GM18861 (cell line): Measurements from ENCODE around the gene OSBPL6.
"Not testable (repeated sequence)": the region's sequence is repeated elsewhere in the genome, so short reads cannot be mapped to it uniquely, and the experiment has no call there.

Experiments used
- ATAC-seq: cut with Tn5 transposase; IDR thresholded peaks from one replicate; pipeline ENCODE4 v1.9.1; 2021; ENCODE audit not compliant: unreplicated experiment

OSBPL6 gene

DNA sequence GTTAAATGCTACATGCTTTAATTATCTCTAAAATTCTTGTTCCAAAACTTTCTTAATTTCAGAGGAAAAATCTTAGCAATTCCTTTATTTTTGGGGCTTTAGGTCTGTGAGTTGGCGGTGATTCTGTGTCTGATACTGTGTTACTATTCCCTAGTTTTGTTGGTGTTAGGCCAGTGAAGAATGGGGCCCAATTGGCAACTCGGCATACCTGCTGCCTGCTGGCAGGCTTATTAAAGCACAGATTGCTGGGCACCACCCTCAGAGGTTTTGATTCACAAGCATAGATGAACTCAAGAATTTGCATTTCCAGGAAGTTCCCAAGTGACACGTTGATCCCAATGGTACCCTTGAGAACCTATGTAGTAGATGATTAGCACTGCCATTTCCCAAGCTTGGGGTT is 101.6 kb downstream of the OSBPL6 start:
- no peak for ATAC-seq

DNA sequence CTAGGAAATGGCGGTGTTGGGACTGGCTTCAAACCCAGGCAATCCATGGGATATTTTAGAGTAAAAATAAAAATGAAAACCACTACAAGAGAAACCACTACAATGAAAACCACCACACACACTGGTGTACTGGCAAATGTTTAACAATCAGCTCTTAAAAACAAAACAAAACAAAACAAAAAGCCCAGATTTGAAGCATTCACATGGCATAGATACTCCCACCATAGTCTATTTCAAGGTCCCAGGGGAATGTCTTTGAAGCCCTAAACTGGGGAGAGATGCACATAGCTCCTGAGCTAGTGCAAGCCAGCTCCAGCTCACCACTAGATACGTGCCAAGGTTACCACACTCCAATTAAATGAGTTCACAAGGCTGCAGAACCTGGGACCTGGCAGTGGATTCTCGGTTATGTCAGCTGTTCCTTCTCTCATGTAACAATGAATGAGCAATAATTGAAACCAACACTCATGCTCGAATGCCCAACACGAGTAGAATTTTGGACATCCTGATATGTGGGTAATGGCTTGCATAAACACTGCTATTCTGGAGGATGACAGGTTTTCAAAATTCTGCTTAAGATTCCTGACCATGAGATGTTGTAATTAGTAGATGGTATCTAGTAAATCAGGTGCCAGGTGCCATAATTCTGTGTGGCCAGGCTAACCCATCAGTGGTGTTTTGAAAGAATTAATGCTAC is 102.2 kb downstream of the OSBPL6 start:
- ATAC-seq = no peak

DNA sequence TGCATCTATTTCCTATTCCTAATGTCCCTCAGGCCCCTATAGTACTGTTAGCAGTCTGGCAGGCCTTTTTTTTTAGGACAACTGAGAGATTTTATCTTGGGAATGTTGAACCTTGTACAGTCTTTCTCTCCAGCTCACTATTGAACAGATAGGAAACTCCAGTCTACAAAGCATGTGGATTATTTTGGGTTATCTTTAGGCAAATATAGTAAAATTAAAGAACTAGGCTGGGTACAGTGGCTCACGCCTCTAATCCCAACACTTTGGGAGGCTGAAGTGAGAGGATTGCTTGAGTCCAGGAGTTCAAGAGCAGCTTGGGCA is 102.7 kb downstream of the OSBPL6 start:
- no peak for ATAC-seq

DNA sequence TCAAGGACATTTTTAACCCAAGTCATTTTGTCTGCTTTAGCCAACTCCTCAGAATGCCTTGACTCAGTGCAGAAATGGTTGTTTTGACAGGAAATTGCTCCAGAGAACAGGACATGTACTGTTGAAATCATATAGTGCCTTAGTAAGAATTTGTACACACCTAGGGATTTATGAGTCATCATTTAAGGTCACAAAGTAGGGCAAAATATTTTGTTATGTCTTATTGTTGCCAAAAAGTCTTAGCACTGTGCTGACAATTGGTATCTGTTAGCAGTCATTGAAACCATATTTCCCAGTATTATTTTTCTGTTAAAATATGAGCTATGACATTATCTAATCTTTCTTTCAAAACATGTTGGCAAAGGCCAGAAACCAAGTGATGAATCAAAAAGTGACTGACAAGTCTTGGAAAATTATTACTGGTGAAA is 104.5 kb downstream of the OSBPL6 start:
- no peak for ATAC-seq

DNA sequence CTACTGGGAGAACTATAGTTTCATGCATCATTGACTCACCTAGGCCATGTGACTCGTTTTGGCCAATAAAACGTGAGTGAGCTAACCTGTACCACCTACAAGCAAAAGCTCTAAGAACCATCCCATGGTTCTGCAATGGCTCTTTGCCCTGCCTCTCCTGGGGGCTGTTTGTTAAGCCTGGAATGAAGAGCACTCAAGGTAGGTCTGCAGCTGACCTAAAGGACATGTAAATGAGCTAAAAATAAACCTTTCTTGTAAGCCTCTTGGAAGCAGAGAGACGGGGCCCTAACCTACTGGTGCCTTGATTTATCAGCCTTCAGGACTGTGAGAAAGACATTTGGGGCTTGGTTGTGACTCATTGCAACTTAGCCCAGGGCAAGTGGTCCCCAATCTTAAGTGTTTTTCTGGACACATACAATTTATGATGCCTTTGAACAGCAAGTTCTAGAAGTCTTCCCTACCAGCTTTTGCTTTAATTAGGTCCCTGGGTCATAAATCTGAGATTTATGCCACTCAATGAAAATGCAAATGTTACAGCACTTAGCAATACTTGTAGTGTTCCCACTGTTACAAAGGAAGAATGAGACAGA is 107.4 kb downstream of the OSBPL6 start:
- no peak for ATAC-seq

DNA sequence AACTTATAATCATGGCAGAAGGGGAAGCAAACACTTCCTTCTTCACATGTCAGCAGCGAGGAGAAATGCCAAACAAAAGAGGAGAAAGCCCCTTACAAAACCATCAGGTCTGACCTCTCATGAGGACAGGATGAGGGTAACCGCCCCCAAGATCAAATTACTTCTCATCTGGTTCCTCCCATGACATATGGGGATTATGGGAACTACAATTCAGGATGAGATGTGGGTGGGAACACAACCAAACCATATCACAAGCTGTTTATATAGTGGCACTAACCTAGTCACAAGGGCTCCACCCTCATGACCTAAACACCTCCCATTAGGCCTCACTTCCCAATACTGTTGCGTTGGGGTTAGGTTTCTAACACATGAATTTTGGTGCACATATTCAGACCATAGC is 110.0 kb downstream of the OSBPL6 start:
- ATAC-seq = no peak

DNA sequence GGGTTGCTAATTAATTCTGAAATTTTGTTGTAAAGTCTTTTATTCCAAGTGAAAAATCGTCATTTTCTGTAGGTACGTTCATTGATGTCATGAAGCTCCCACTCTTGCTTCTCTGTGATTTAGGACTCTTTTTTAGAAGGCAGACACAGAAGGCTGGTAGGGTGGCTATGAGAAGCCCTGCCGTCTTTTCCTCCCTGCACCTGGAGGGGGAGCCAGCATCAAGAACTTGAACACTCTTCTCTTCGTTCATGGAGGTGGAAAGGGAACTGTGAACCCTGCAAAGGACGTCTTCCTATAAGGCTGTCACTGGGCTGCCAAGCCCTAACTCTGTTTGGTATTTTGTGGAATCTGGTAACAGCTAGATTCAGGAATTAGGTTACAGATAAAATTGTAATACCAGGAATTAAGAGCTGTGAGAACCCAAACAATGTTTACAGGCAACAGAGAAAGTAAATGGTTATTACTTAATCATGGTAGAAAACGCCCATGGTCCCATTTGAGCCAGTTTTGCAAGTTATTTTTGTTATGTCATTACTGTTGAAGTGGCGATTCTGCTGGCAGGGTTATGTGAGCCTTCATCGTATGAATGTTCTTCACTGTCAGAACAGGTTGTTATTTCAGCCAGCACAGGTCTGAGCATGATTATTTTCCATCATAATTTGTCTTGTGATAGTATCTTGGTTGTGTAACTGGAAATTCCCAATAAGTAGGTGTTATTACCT is 112.2 kb downstream of the OSBPL6 start:
- ATAC-seq = peak; percentile 88

DNA sequence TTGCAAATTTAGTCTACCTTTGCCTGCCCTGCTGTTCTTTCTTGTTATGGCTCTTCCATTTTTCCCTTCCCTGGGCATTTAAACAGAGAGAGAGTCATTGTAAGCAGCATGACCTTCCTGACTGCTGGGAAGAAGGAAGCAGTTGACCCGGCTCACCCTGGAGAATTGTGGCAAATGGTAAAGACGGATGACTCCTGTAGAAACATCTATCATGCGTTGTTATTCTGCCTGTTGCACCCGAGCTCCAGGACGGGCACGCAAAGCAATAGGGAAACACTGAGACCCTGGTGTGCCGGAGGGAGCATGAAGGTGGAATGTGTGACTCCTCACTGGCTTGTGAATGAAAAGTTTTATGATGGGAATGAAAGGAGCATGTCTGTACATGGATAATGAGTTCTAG is 113.3 kb downstream of the OSBPL6 start:
- ATAC-seq = no peak

DNA sequence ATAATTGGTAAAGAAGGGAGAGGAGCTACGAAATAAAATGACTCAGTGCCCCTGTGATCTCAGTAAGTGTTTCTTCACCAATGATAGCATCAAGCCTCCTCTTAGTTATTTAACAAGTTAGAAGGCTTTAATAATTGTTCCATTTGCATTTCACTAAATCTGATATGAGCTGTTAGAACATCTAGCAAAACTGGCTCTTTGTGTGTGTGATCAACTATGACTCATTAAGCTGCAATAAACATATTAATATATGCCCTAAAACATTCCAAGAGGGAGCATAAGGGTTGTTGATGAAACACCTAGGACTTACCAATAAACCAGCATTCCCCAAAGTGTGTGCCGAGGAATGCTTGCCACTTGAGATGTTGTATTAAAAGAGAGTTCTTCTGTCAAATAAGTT is 115.2 kb downstream of the OSBPL6 start:
- no peak for ATAC-seq

DNA sequence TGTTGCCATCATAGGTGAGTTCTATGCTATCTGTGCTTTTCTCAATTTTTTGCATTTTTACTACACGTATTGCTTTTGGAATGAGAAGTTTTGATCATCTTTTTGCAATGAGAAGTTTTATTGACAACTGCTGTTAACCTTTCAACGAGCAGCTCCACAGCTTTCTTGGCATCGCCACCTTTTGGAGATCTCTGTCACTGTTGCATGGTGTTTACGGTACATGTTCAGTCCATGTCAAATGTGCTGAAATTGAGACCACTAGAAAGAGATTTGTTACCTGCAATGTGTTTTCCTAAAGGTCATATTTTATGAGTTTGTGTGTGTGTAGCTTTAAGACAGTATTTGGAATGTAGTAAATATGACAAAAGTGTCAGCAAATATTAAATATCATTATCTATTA is 120.8 kb downstream of the OSBPL6 start:
- no peak for ATAC-seq

DNA sequence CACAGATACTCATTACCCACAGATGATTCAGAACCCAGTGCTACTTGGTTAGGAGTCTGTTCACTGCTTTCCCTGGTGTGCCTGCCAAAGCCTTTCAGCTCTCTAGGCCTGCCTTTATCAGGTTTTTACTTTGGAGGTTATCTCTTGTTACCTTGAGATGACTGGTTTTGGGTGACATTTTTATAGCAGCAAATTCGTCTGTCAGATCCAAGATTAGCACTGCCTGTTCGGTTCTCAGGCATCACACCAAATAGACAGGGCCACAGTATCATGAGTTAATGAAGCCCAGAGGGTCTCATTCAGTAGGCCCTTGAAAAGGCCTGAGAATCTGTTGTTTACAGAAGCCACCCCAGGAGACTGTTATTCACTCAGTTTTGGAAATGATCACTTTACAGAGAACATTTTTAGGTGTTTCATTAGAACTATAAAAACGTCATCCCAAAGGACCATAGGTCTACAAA is 121.2 kb downstream of the OSBPL6 start:
- no peak for ATAC-seq

DNA sequence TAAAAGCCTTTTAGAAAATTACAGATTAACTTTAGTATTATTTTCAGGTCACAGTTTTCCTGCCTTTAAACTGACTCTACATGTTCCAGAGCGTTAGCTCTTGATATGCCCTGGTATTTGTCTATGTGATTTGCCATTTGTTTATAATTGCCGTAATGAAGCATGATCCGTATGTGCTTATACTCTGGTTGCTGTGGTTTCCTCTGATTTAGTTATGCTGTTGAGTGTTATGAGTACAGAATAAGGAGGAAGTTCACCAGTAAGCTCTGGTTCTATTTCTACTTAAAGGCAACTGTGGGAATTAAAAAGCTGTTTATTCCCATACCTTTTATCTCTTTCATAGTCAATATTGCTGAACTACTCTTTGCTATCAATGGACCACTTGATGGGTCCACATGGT is 123.5 kb downstream of the OSBPL6 start:
- no peak for ATAC-seq

DNA sequence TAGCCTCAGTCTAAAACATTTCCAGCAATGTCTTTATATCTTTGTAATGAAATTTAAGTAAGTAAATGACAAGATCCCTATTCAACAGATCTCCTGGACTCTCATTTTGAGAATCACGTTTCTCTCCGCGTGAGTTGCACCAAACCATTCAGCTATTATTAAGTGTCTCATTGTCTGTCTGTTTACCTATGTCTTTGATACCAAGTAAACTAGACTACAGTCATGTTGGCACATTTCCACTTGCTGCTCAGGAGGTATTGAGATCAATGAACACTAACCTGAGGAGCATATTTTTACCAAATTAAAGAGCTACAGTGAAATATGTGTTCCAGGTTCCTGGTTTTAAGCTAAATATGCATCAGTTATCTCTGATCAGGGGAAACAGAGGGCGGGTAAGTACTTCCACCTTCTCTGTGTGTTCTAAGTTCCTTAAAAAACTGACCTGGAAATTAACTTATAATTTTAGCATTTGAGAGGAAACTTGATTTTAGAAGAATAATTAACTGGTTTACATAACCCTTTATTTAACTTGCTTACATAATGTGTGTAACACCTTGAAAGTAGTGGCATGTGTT is 125.8 kb downstream of the OSBPL6 start:
- no peak for ATAC-seq

DNA sequence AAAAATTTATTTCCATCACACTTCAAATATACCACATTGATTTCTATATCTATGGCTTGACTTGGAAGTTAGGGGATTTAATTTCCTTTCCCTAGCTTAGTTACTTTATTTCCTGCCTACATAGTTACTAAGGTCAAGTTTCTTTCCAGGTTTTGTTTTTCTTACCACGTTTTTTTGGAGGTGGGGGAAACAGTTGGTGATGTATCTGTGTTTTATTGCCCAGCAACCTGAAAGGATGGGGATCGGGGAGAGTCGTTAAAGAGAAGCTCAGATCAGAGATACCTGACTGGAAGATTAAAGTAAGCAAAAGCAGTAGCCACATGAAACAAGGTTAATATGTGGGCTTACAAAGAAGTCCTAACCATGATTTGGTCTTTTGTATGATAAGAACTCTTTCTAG is 127.8 kb downstream of the OSBPL6 start:
- ATAC-seq = no peak

DNA sequence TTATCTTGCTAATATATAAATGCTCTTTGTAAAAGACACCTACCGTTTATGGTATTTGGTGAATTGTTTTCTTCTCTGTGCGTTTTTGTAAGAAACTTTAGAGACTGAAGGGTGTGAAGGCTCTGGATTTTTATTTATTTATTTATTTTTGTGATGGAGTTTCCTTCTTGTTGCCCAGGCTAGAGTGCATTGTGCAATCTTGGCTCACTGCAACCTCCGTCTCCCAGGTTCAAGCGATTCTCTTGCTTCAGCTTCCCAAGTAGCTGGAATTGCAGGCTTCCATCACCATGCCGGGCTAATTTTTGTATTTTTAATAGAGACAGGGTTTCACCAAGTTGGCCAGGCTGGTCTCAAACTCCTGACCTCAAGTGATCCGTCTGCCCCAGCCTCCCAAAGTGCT is 129.0 kb downstream of the OSBPL6 start:
- ATAC-seq = not testable (repeated sequence)

DNA sequence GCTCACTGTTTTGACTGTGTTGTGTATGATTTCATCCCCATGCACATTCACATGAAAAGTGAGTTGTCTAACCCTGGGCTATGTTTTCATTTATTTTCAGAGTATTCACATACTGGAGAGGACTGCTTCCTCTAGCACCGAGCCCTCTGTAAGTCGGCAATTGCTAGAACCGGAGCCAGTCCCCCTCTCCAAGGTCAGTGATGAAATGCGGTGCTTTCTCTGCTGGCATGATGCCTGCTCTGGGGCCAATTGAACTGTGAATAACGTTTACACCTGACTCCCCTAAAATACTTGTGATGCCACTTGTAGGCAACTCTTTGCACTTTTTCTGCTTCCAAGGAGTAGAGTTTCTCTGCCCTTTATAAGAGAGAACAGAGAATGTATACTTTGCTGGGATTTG is 129.8 kb downstream of the OSBPL6 start:
- no peak for ATAC-seq

DNA sequence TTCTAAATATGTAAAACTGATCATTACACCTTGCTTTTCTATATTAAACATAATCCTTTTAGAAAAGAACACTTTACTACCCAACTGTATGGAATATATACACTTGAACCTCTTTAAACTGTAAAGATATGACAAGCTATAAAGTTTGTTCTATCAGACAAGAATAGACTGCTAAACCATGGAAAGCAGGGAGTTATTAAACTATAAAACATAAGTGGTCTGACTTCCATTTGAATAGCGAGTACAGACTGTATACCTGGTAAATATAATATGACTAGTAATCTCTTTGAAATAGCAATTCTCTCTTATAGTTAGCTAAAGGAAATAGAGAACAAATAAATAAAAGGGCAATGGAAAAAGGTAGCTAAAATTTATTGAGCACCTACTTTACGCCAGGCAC is 131.0 kb downstream of the OSBPL6 start:
- ATAC-seq = no peak

DNA sequence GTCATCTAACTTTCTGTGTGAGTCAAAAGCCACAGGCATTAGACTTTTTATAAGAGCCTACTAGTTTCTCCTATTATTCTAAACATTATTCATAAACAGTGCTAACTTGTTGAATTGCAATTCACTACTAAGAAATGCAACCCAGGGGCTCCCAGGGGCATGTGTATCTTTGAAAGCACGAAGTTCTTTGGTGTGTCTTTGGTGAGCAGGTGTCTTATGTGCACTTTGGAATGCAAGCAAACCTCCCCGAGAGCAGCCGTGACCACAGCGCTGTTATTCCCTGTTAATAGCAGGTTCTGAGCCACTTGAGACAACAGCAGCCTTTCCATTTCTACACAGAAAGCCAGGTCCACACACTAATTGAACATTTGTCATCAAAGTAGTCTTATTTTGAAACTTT is 133.2 kb downstream of the OSBPL6 start:
- no peak for ATAC-seq

DNA sequence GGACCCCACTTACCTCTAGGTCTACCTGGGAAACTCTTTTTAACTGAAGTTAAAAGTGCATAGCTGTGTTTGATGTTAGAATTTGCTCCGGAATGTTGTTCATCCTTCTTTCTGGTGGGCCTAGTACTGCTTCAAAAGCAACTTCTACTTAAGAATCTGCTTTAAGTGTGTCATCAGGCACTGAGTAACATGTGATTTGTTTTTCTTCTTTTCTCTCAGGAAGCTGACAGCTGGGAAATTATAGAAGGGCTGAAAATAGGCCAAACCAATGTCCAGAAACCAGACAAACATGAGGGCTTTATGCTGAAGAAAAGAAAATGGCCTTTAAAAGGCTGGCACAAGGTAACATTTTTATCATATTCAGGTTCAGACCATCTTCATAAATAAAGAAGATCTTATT is 133.7 kb downstream of the OSBPL6 start:
- ATAC-seq = no peak

DNA sequence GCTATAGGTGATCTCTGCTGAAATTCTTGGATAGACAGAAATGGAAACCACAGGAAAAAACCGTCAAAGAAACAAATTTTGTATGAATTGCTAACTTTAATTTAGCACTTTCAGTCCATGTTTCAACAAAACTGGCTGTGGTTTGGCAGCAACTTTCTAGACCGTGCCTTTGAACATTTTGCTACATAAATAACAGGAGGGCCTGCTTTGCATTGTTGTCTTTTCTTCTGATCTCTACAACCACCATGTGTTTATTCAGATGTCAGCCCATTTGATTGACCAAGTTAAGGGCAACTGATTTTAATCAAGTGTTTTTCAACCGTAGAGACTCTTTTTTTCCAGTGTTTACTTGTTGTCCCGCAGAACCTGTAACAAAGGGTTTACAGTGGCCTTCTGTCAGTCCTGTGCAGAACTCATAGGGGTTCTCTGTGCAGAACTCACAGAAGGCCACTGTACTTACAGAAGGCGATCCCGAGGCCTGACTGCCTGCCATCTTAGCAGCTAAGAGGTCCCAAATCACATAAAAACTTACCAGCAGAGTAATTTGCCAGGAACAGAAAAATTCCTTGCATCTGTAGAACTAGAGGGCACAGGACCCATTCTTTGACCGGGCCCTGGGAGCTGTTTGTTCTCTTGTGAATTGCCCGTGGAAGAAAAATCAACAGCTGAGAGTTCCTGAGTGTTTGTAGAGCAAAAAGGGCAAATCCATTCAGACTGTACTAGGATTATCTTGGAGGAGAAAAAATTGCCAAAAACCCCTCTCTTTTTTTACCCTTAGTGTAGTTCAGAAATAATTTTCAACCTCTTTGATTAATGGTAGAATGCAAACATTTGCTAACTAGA is 136.1 kb downstream of the OSBPL6 start:
- ATAC-seq = no peak
